ENCODE measurements around the gene LALBA.
"Not testable (repeated sequence)": the region's sequence is repeated elsewhere in the genome, so short reads cannot be mapped to it uniquely, and the experiment has no call there.

LALBA gene

GRCh38 chr12:48525332-48525731, 44.5 kb downstream of the LALBA start, which contains the start of gene OR8S1:
OR8S1 (plus strand) TSS chr12:48525632; CDS start chr12:48525632, 0 bp downstream.
- Histone ChIP-seq H3K9me3 (no peaks in the 10 kb centered on the region), H3K27ac (no peak within 1 kb of the TSS), H3K27me3 (no peaks in the 10 kb centered on the region), H3K4me1 (no peaks in the 10 kb centered on the region), H3K4me3 (no peak within 1 kb of the TSS), H3K36me3 (no peaks in the 10 kb centered on the region)
- intact Hi-C loops (cut with DNase I; ENCODE audit: low total_unique reads) = no loop called here
- no peak for TF ChIP-seq CTCF (IDR thresholded peaks at IDR 0.05)
- no peak for DNase-seq

- H3K27ac ChIP-seq; H3K4me3 ChIP-seq; H3K4me1 ChIP-seq; H3K36me3 ChIP-seq; H3K9me3 ChIP-seq; H3K27me3 ChIP-seq; DNase-seq; intact Hi-C loops (cut with DNase I; ENCODE audit: low total_unique reads): not testable (repeated sequence)
These were observed 49.5 kb downstream of the LALBA start for GRCh38 chr12:48520381-48520780.

All from tibial artery (tissue), 4 donors.